Measurements from ENCODE around the gene XKR7.

The XKR7 gene

DNA sequence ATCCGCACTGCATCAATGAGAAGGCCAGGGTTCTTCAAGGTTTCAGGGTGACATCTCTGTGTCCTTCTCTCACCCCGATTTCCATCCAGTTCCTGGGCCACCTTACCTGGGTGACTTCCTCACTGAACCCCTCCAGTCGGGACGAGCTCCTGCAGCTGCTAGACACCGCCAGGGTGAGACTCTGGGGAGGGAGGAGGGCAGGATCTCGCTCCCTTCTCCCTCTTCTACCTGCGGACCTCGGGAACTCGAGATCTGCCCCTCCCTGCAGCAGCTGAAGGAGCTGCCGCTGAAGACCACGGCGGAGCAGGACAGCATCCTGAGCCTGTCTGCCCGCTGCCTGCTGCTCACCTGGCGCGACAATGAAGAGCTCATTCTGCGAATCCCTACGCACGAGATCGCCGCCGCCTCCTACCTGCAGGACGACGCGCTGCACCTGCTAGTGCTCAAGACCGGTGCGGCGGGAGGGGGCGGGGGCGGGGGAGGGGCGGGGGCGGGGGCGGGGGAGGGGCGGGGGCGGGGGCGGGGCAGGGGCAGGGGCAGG is 49.8 kb downstream of the XKR7 start (continued):
- TF ChIP-seq, protein P1, sequence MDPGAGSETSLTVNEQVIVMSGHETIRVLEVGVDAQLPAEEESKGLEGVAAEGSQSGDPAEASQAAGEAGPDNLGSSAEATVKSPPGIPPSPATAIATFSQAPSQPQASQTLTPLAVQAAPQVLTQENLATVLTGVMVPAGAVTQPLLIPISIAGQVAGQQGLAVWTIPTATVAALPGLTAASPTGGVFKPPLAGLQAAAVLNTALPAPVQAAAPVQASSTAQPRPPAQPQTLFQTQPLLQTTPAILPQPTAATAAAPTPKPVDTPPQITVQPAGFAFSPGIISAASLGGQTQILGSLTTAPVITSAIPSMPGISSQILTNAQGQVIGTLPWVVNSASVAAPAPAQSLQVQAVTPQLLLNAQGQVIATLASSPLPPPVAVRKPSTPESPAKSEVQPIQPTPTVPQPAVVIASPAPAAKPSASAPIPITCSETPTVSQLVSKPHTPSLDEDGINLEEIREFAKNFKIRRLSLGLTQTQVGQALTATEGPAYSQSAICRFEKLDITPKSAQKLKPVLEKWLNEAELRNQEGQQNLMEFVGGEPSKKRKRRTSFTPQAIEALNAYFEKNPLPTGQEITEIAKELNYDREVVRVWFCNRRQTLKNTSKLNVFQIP (CRISPR knock-in tag; IDR thresholded peaks at IDR 0.05; ENCODE audit: borderline replicate concordance, low read depth): no peak
- TF ChIP-seq, protein P2, sequence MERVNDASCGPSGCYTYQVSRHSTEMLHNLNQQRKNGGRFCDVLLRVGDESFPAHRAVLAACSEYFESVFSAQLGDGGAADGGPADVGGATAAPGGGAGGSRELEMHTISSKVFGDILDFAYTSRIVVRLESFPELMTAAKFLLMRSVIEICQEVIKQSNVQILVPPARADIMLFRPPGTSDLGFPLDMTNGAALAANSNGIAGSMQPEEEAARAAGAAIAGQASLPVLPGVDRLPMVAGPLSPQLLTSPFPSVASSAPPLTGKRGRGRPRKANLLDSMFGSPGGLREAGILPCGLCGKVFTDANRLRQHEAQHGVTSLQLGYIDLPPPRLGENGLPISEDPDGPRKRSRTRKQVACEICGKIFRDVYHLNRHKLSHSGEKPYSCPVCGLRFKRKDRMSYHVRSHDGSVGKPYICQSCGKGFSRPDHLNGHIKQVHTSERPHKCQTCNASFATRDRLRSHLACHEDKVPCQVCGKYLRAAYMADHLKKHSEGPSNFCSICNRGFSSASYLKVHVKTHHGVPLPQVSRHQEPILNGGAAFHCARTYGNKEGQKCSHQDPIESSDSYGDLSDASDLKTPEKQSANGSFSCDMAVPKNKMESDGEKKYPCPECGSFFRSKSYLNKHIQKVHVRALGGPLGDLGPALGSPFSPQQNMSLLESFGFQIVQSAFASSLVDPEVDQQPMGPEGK (CRISPR knock-in tag; IDR thresholded peaks at IDR 0.05; ENCODE audit: borderline replicate concordance): no peak
- no peak for TF ChIP-seq ZNF8 (CRISPR knock-in tag; IDR thresholded peaks at IDR 0.05)
- no peak for TF ChIP-seq RARB (CRISPR knock-in tag; IDR thresholded peaks at IDR 0.05)
- TF ChIP-seq ZNF70 (CRISPR knock-in tag; IDR thresholded peaks at IDR 0.05): no peak
- TF ChIP-seq OSR1 (CRISPR knock-in tag; IDR thresholded peaks at IDR 0.05): no peak
- TF ChIP-seq ZC3H10 (CRISPR knock-in tag; IDR thresholded peaks at IDR 0.05): no peak
- no peak for TF ChIP-seq TOX (CRISPR knock-in tag; IDR thresholded peaks at IDR 0.05; ENCODE audit: borderline replicate concordance)
- TF ChIP-seq BACH2 (CRISPR knock-in tag; IDR thresholded peaks at IDR 0.05; ENCODE audit: borderline replicate concordance): no peak

DNA sequence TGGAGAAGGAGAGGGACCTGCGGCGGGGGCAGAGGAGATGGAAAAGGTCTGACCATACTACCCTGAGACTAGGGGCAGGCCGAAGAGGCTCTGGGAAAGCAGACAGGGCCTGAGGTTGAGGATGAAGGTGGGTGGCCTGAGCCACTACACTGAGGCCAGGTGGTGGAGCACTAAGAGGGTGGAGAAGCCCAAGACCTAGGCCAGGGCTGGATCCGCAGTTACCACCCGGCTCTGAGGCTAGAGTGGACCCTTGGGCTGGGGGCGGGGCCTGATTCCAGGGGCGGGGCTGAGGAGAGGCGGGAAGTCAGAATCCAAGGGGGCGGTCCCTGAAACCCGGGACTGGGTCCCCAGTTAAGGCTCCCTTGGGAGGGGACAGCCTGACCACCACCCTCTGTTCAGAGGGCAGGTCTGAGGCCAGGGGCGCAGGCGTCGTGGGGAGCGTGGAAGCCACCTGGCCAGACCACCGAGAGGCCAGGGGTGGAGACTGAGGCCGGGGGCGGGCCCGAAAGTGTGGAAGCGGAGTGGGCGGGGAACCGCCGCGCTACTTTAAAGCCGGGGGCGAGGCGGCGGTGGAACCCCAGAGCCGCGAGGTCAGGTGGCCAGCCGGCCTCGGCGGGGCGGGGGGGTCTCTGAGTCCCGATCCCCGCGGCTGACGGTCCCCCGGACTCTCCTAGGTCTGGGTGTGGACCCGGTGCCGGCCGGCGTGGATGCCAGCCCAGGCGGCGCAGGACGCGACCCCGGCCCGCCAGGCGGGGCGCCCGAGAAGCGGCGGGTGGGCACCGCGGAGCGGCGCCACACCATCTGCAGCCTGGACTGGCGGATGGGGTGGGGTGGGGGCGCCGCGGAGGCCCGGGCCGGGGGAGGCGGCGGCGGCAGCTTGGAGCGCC is 50.6 kb downstream of the XKR7 start:
- peak; percentile 79 for ATAC-seq

More for the DNA sequence above, 50.6 kb downstream of the XKR7 start:
- TF ChIP-seq TCF4 (CRISPR knock-in tag; IDR thresholded peaks at IDR 0.05; ENCODE audit: borderline replicate concordance) (no peak), OSR1 (CRISPR knock-in tag; IDR thresholded peaks at IDR 0.05) (no peak), ISL1 (CRISPR knock-in tag; IDR thresholded peaks at IDR 0.05) (no peak), ESRRG (CRISPR knock-in tag; IDR thresholded peaks at IDR 0.05) (no peak), RARB (CRISPR knock-in tag; IDR thresholded peaks at IDR 0.05) (no peak), ZFP30 (CRISPR knock-in tag; IDR thresholded peaks at IDR 0.05) (no peak), CSDC2 (CRISPR knock-in tag; IDR thresholded peaks at IDR 0.05) (no peak), ZNF70 (CRISPR knock-in tag; IDR thresholded peaks at IDR 0.05) (no peak), TOX (CRISPR knock-in tag; IDR thresholded peaks at IDR 0.05; ENCODE audit: borderline replicate concordance) (no peak), PPARA (CRISPR knock-in tag; IDR thresholded peaks at IDR 0.05; ENCODE audit: borderline replicate concordance) (no peak), SNAI2 (CRISPR knock-in tag; IDR thresholded peaks at IDR 0.05) (no peak)
- TF ChIP-seq, protein P3, sequence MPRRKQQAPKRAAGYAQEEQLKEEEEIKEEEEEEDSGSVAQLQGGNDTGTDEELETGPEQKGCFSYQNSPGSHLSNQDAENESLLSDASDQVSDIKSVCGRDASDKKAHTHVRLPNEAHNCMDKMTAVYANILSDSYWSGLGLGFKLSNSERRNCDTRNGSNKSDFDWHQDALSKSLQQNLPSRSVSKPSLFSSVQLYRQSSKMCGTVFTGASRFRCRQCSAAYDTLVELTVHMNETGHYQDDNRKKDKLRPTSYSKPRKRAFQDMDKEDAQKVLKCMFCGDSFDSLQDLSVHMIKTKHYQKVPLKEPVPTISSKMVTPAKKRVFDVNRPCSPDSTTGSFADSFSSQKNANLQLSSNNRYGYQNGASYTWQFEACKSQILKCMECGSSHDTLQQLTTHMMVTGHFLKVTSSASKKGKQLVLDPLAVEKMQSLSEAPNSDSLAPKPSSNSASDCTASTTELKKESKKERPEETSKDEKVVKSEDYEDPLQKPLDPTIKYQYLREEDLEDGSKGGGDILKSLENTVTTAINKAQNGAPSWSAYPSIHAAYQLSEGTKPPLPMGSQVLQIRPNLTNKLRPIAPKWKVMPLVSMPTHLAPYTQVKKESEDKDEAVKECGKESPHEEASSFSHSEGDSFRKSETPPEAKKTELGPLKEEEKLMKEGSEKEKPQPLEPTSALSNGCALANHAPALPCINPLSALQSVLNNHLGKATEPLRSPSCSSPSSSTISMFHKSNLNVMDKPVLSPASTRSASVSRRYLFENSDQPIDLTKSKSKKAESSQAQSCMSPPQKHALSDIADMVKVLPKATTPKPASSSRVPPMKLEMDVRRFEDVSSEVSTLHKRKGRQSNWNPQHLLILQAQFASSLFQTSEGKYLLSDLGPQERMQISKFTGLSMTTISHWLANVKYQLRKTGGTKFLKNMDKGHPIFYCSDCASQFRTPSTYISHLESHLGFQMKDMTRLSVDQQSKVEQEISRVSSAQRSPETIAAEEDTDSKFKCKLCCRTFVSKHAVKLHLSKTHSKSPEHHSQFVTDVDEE (CRISPR knock-in tag; IDR thresholded peaks at IDR 0.05): no peak
- TF ChIP-seq, protein P2 (CRISPR knock-in tag; IDR thresholded peaks at IDR 0.05; ENCODE audit: borderline replicate concordance): no peak
- TF ChIP-seq, protein P4, sequence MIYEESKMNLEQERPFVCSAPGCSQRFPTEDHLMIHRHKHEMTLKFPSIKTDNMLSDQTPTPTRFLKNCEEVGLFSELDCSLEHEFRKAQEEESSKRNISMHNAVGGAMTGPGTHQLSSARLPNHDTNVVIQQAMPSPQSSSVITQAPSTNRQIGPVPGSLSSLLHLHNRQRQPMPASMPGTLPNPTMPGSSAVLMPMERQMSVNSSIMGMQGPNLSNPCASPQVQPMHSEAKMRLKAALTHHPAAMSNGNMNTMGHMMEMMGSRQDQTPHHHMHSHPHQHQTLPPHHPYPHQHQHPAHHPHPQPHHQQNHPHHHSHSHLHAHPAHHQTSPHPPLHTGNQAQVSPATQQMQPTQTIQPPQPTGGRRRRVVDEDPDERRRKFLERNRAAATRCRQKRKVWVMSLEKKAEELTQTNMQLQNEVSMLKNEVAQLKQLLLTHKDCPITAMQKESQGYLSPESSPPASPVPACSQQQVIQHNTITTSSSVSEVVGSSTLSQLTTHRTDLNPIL (CRISPR knock-in tag; IDR thresholded peaks at IDR 0.05; ENCODE audit: low read depth): no peak
- TF ChIP-seq, protein P5, sequence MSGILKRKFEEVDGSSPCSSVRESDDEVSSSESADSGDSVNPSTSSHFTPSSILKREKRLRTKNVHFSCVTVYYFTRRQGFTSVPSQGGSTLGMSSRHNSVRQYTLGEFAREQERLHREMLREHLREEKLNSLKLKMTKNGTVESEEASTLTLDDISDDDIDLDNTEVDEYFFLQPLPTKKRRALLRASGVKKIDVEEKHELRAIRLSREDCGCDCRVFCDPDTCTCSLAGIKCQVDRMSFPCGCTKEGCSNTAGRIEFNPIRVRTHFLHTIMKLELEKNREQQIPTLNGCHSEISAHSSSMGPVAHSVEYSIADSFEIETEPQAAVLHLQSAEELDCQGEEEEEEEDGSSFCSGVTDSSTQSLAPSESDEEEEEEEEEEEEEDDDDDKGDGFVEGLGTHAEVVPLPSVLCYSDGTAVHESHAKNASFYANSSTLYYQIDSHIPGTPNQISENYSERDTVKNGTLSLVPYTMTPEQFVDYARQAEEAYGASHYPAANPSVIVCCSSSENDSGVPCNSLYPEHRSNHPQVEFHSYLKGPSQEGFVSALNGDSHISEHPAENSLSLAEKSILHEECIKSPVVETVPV (CRISPR knock-in tag; IDR thresholded peaks at IDR 0.05): no peak
